ENCODE measurements around the gene FUNDC2. TPM values are rescaled to one million over a fixed set of nuclear protein-coding genes. Genes with fewer than 3 reads are reported as not detected.

FUNDC2 gene
- total and polyA plus RNA-seq, 10 of the 15 experiments (the other 5 are each of a cell fraction or from before 2014, with no cell fraction given): 70.5 to 353 (median 165) TPM

- Histone ChIP-seq H4K20me1 (ENCODE audit: control insufficient read depth, insufficient read depth) (no peaks in the 10 kb centered on the region), H2AFZ (ENCODE audit: control insufficient read depth, low read depth, low read length) (no peak overlapping the region), H3K9ac (ENCODE audit: control insufficient read depth, insufficient read depth, low read length) (no peak overlapping the region), H3K4me2 (ENCODE audit: control insufficient read depth, insufficient read depth) (no peak overlapping the region), H3K9me3 (replicated peaks; ENCODE audit: control insufficient read depth, insufficient read depth, low read length) (no peaks in the 10 kb centered on the region), H3K4me1 (ENCODE audit: control insufficient read depth, insufficient read depth, low read length) (no peaks in the 10 kb centered on the region), H3K27ac (ENCODE audit: control insufficient read depth, insufficient read depth) (no peak overlapping the region), H3K4me3 (no peak overlapping the region), H3K79me2 (ENCODE audit: control insufficient read depth, insufficient read depth, low read length) (no peaks in the 10 kb centered on the region), H3K36me3 (ENCODE audit: control insufficient read depth in 2 of 2, insufficient read depth in 2 of 2, low read length in 1 of 2) (no peaks in the 10 kb centered on the region; a peak in 1 of 4 replicates), H3K27me3 (replicated peaks in 1 of 2; ENCODE audit: control insufficient read depth in 2 of 2, insufficient read depth in 2 of 2, low read length in 1 of 2) (no peaks in the 10 kb centered on the region)
- no peak for DNase-seq (ENCODE audit: low read depth, low spot score)
- POLR2A ChIA-PET: no interaction called here
- SMC1A ChIA-PET (ENCODE audit: uncharacterized antibody, unreplicated experiment): interaction anchor here (0.6 to 1.4 kb wide), 5 partner anchors 9 to 65 kb away, joined by 3 to 6 read pairs (median 4); no protein-coding TSS in a partner anchor
- intact Hi-C loops (cut with micrococcal nuclease; ENCODE audit: unreplicated experiment): no loop called here
- BruUV-seq (replicated peaks): no TSS peak
- no peak for FAIRE-seq
- in situ Hi-C loops (cut with MboI): no loop called here
- CTCF ChIA-PET: interaction anchor here (1.1 to 2.0 kb wide), 6 partner anchors 8 to 102 kb away, joined by 3 to 11 read pairs (median 4); no protein-coding TSS in a partner anchor
- no peak for ATAC-seq
- 46% methylated on average over 5 of the region's 5 CpGs for WGBS (ENCODE audit: insufficient coverage, insufficient replicate concordance, low lambda C conversion rate, missing lambda C conversion rate)
- no peak for TF ChIP-seq ZNF24 (IDR thresholded peaks at IDR 0.05)
- no peak for TF ChIP-seq MTA2 (IDR thresholded peaks at IDR 0.05; ENCODE audit: low read depth)
- TF ChIP-seq, protein P1, sequence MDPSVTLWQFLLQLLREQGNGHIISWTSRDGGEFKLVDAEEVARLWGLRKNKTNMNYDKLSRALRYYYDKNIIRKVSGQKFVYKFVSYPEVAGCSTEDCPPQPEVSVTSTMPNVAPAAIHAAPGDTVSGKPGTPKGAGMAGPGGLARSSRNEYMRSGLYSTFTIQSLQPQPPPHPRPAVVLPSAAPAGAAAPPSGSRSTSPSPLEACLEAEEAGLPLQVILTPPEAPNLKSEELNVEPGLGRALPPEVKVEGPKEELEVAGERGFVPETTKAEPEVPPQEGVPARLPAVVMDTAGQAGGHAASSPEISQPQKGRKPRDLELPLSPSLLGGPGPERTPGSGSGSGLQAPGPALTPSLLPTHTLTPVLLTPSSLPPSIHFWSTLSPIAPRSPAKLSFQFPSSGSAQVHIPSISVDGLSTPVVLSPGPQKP (IDR thresholded peaks at IDR 0.05; ENCODE audit: low read depth, low read length): no peak
- TF ChIP-seq JUNB (IDR thresholded peaks at IDR 0.05): no peak
- no peak for TF ChIP-seq WRNIP1 (IDR thresholded peaks at IDR 0.05; ENCODE audit: borderline replicate concordance, low read depth, low read length)
- no peak for TF ChIP-seq TCF7 (IDR thresholded peaks at IDR 0.05; ENCODE audit: borderline replicate concordance)
- TF ChIP-seq RAD21 (IDR thresholded peaks at IDR 0.05; ENCODE audit: insufficient read depth, low read depth, low read length): no peak
- TF ChIP-seq, protein P2, sequence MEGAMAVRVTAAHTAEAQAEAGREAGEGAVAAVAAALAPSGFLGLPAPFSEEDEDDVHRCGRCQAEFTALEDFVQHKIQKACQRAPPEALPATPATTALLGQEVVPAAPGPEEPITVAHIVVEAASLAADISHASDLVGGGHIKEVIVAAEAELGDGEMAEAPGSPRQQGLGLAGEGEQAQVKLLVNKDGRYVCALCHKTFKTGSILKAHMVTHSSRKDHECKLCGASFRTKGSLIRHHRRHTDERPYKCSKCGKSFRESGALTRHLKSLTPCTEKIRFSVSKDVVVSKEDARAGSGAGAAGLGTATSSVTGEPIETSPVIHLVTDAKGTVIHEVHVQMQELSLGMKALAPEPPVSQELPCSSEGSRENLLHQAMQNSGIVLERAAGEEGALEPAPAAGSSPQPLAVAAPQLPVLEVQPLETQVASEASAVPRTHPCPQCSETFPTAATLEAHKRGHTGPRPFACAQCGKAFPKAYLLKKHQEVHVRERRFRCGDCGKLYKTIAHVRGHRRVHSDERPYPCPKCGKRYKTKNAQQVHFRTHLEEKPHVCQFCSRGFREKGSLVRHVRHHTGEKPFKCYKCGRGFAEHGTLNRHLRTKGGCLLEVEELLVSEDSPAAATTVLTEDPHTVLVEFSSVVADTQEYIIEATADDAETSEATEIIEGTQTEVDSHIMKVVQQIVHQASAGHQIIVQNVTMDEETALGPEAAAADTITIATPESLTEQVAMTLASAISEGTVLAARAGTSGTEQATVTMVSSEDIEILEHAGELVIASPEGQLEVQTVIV (IDR thresholded peaks at IDR 0.05; ENCODE audit: borderline replicate concordance, partially characterized antibody): no peak
- TF ChIP-seq, protein P3, sequence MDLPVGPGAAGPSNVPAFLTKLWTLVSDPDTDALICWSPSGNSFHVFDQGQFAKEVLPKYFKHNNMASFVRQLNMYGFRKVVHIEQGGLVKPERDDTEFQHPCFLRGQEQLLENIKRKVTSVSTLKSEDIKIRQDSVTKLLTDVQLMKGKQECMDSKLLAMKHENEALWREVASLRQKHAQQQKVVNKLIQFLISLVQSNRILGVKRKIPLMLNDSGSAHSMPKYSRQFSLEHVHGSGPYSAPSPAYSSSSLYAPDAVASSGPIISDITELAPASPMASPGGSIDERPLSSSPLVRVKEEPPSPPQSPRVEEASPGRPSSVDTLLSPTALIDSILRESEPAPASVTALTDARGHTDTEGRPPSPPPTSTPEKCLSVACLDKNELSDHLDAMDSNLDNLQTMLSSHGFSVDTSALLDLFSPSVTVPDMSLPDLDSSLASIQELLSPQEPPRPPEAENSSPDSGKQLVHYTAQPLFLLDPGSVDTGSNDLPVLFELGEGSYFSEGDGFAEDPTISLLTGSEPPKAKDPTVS (IDR thresholded peaks at IDR 0.05; ENCODE audit: low read depth, low read length): no peak
- no peak for TF ChIP-seq USF1 (IDR thresholded peaks at IDR 0.05; ENCODE audit: borderline replicate concordance, extremely low read length, insufficient read depth, low read depth, low read length)
- TF ChIP-seq ATF7 (IDR thresholded peaks at IDR 0.05; ENCODE audit: low read depth): no peak
- no peak for TF ChIP-seq ASH2L (IDR thresholded peaks at IDR 0.05; ENCODE audit: borderline replicate concordance, low read depth)
- RAD21 ChIA-PET (ENCODE audit: unreplicated experiment): interaction anchor here (1.1 to 2.3 kb wide), 4 partner anchors 10 to 68 kb away, joined by 3 to 6 read pairs (median 4); partner anchors contain the start of gene FUNDC2
These were observed 20.3 kb downstream of the FUNDC2 start for GRCh38 chrX:155046811-155047528.
